ENCODE data around the gene CFAP77.
A peak's percentile ranks its signal among the peaks of the same experiment; 100 is the strongest.

Gene CFAP77

DNA sequence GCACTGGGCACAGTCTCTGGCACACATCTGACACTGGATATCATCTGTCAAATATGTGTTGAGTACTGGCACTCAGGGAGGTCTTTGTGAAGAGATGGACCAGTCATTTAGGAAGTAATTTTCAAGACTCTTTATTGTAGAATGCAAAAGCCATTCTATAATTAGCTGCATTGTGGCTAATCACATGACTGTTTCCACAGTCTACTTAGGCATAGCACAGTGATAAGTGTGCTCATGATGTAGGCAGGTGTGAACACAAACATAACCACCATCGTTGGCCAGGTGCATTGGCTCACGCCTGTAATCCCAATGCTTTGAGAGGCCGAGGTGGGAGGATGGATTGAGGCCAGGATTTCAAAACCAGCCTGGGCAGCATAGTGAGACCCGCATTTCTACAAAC is 62.2 kb downstream of the CFAP77 start:
- Histone ChIP-seq H3K9me3 (ENCODE audit: control insufficient read depth, insufficient read depth, low read depth, low read length) (no peaks in the 10 kb centered on the region), H3K36me3 (ENCODE audit: control insufficient read depth in 2 of 2, insufficient read depth in 1 of 2, low read length in 2 of 2) (no peaks in the 10 kb centered on the region), H3K4me3 (ENCODE audit: low read depth, low read length) (no peak overlapping the region), H3K4me1 (ENCODE audit: control insufficient read depth, insufficient read depth, low read length) (no peaks in the 10 kb centered on the region), H3K27ac (ENCODE audit: extremely low read depth, low read depth, low read length) (no peak overlapping the region)
- ChIA-PET POLR2A (no interaction called here), CTCF (interaction anchor here (0.6 kb wide), 2 partner anchors 509 to 551 kb away, joined by 3 to 4 read pairs; no protein-coding TSS in a partner anchor)
- TF ChIP-seq, protein P1, sequence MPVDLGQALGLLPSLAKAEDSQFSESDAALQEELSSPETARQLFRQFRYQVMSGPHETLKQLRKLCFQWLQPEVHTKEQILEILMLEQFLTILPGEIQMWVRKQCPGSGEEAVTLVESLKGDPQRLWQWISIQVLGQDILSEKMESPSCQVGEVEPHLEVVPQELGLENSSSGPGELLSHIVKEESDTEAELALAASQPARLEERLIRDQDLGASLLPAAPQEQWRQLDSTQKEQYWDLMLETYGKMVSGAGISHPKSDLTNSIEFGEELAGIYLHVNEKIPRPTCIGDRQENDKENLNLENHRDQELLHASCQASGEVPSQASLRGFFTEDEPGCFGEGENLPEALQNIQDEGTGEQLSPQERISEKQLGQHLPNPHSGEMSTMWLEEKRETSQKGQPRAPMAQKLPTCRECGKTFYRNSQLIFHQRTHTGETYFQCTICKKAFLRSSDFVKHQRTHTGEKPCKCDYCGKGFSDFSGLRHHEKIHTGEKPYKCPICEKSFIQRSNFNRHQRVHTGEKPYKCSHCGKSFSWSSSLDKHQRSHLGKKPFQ (tag by site-specific recombination; IDR thresholded peaks at IDR 0.05), result peak; percentile 14; the same call in 1 of the 2 replicates
- TF ChIP-seq ZNF155 (tag by site-specific recombination; IDR thresholded peaks at IDR 0.05) (no peak), ZNF324 (tag by site-specific recombination; IDR thresholded peaks at IDR 0.05) (no peak)
- TF ChIP-seq, protein P2, sequence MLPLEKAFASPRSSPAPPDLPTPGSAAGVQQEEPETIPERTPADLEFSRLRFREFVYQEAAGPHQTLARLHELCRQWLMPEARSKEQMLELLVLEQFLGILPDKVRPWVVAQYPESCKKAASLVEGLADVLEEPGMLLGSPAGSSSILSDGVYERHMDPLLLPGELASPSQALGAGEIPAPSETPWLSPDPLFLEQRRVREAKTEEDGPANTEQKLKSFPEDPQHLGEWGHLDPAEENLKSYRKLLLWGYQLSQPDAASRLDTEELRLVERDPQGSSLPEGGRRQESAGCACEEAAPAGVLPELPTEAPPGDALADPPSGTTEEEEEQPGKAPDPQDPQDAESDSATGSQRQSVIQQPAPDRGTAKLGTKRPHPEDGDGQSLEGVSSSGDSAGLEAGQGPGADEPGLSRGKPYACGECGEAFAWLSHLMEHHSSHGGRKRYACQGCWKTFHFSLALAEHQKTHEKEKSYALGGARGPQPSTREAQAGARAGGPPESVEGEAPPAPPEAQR (tag by site-specific recombination; IDR thresholded peaks at IDR 0.05), result no peak
- TF ChIP-seq, protein P3, sequence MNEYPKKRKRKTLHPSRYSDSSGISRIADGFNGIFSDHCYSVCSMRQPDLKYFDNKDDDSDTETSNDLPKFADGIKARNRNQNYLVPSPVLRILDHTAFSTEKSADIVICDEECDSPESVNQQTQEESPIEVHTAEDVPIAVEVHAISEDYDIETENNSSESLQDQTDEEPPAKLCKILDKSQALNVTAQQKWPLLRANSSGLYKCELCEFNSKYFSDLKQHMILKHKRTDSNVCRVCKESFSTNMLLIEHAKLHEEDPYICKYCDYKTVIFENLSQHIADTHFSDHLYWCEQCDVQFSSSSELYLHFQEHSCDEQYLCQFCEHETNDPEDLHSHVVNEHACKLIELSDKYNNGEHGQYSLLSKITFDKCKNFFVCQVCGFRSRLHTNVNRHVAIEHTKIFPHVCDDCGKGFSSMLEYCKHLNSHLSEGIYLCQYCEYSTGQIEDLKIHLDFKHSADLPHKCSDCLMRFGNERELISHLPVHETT (tag by site-specific recombination; IDR thresholded peaks at IDR 0.05), result no peak

DNA sequence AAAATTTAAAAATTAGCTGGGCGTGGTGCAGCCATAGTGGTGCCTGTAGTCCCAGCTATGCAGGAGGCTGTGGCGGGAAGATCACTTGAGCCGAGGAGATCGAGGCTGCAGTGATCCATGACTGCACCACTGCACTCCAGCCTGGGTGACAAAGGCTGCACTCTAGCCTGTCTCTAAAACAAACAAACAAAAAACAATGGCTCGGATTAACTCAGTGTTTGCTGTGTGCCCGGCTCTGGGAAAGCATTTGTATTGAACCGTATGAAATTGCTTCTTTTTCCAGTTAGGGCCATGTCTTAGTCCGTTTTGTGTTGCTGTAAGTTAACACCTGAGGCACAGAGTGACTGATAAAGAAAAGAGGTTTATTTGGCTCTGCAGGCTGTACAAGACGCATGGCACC is 62.6 kb downstream of the CFAP77 start:
- no peak for TF ChIP-seq KLF7 (tag by site-specific recombination; IDR thresholded peaks at IDR 0.05; ENCODE audit: borderline replicate concordance)
- TF ChIP-seq, protein P4, sequence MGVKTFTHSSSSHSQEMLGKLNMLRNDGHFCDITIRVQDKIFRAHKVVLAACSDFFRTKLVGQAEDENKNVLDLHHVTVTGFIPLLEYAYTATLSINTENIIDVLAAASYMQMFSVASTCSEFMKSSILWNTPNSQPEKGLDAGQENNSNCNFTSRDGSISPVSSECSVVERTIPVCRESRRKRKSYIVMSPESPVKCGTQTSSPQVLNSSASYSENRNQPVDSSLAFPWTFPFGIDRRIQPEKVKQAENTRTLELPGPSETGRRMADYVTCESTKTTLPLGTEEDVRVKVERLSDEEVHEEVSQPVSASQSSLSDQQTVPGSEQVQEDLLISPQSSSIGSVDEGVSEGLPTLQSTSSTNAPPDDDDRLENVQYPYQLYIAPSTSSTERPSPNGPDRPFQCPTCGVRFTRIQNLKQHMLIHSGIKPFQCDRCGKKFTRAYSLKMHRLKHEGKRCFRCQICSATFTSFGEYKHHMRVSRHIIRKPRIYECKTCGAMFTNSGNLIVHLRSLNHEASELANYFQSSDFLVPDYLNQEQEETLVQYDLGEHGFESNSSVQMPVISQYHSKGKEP (tag by site-specific recombination; IDR thresholded peaks at IDR 0.05), result no peak
- 0 out of 2 replicates have a peak, but pooled peaks have one; percentile 38 for TF ChIP-seq ZBTB17 (tag by site-specific recombination; IDR thresholded peaks at IDR 0.05)
- no peak for TF ChIP-seq ZNF677 (tag by site-specific recombination; IDR thresholded peaks at IDR 0.05)
- TF ChIP-seq ZNF239 (tag by site-specific recombination; IDR thresholded peaks at IDR 0.05), result no peak
- TF ChIP-seq, protein P1 (tag by site-specific recombination; IDR thresholded peaks at IDR 0.05), result 0 out of 2 replicates have a peak, but pooled peaks have one; percentile 8
- no peak for TF ChIP-seq ZNF157 (tag by site-specific recombination; IDR thresholded peaks at IDR 0.05)
- CTCF ChIA-PET, result interaction anchor here (0.6 to 0.9 kb wide), 2 partner anchors 35 to 509 kb away, joined by 4 read pairs; no protein-coding TSS in a partner anchor
- H3K36me3 ChIP-seq (ENCODE audit: control insufficient read depth in 2 of 2, insufficient read depth in 1 of 2, low read length in 2 of 2), result no peaks in the 10 kb centered on the region
- no peak overlapping the region for H3K27ac ChIP-seq (ENCODE audit: extremely low read depth, low read depth, low read length)
- H3K9me3 ChIP-seq (ENCODE audit: control insufficient read depth, insufficient read depth, low read depth, low read length), result no peaks in the 10 kb centered on the region
- H3K4me1 ChIP-seq (ENCODE audit: control insufficient read depth, insufficient read depth, low read length), result no peaks in the 10 kb centered on the region
- no peak overlapping the region for H3K4me3 ChIP-seq (ENCODE audit: low read depth, low read length)
- POLR2A ChIA-PET, result no interaction called here

DNA sequence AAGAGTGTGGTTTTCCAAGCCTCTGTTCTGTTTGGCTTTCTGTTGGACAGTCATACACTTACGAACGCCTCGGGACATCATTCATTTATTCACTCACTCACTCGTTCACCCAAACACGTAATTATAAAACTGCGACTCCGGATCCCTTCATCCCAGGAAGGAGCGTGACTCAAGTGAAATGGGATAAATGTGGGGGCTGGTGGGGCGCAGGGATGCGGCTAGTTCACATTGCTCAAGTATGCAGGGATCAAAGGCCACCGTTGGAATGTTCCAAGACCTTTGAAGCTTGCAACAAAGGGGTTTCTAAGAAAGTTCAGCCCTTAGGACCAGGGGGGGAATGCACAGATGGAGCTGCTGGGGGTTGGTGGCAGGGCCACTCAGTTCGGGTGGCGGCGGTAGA is 64.2 kb downstream of the CFAP77 start:
- TF ChIP-seq ZNF157 (tag by site-specific recombination; IDR thresholded peaks at IDR 0.05) (no peak), ZNF133 (tag by site-specific recombination; IDR thresholded peaks at IDR 0.05) (no peak), ZNF302 (tag by site-specific recombination; IDR thresholded peaks at IDR 0.05; ENCODE audit: low read depth) (no peak), SP2 (tag by site-specific recombination; IDR thresholded peaks at IDR 0.05) (no peak), TCF7L2 (IDR thresholded peaks at IDR 0.05; ENCODE audit: borderline replicate concordance, low read depth, low read length) (no peak), ZNF548 (tag by site-specific recombination; IDR thresholded peaks at IDR 0.05) (no peak), SETDB1 (IDR thresholded peaks at IDR 0.05; ENCODE audit: insufficient read length, low read length) (no peak)
- TF ChIP-seq, protein P5, sequence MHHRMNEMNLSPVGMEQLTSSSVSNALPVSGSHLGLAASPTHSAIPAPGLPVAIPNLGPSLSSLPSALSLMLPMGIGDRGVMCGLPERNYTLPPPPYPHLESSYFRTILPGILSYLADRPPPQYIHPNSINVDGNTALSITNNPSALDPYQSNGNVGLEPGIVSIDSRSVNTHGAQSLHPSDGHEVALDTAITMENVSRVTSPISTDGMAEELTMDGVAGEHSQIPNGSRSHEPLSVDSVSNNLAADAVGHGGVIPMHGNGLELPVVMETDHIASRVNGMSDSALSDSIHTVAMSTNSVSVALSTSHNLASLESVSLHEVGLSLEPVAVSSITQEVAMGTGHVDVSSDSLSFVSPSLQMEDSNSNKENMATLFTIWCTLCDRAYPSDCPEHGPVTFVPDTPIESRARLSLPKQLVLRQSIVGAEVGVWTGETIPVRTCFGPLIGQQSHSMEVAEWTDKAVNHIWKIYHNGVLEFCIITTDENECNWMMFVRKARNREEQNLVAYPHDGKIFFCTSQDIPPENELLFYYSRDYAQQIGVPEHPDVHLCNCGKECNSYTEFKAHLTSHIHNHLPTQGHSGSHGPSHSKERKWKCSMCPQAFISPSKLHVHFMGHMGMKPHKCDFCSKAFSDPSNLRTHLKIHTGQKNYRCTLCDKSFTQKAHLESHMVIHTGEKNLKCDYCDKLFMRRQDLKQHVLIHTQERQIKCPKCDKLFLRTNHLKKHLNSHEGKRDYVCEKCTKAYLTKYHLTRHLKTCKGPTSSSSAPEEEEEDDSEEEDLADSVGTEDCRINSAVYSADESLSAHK (tag by site-specific recombination; IDR thresholded peaks at IDR 0.05), result no peak
- TF ChIP-seq, protein P6, sequence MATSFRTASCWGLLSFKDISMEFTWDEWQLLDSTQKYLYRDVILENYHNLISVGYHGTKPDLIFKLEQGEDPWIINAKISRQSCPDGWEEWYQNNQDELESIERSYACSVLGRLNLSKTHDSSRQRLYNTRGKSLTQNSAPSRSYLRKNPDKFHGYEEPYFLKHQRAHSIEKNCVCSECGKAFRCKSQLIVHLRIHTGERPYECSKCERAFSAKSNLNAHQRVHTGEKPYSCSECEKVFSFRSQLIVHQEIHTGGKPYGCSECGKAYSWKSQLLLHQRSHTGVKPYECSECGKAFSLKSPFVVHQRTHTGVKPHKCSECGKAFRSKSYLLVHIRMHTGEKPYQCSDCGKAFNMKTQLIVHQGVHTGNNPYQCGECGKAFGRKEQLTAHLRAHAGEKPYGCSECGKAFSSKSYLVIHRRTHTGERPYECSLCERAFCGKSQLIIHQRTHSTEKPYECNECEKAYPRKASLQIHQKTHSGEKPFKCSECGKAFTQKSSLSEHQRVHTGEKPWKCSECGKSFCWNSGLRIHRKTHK (tag by site-specific recombination; IDR thresholded peaks at IDR 0.05), result no peak
- ChIA-PET CTCF (interaction anchor here (0.6 to 1.4 kb wide), 2 partner anchors 33 to 70 kb away, joined by 5 to 7 read pairs; no protein-coding TSS in a partner anchor), POLR2A (interaction anchor here (1.4 kb wide), 1 partner anchor 21 kb away, joined by 3 read pairs; no protein-coding TSS in a partner anchor)
- no peaks in the 10 kb centered on the region for H3K4me1 ChIP-seq (ENCODE audit: control insufficient read depth, insufficient read depth, low read length)
- H3K27ac ChIP-seq (ENCODE audit: extremely low read depth, low read depth, low read length), result no peak overlapping the region
- H3K36me3 ChIP-seq (ENCODE audit: control insufficient read depth in 2 of 2, insufficient read depth in 1 of 2, low read length in 2 of 2), result no peaks in the 10 kb centered on the region
- H3K4me3 ChIP-seq (ENCODE audit: low read depth, low read length), result no peak overlapping the region
- H3K9me3 ChIP-seq (ENCODE audit: control insufficient read depth, insufficient read depth, low read depth, low read length), result no peaks in the 10 kb centered on the region
